H9 (cell line): Measurements from ENCODE around the gene UPB1. TPM values are rescaled to one million over a fixed set of nuclear protein-coding genes. Genes with fewer than 3 reads are reported as not detected.

Experiments
- DNase-seq: peaks from one replicate; pipeline ENCODE4 v3.0.0-alpha.2; 2017
- H2AFZ ChIP-seq: one replicate; pipeline ENCODE4 v1.6.1; 2013; ENCODE audit warnings: mild to moderate bottlenecking, low read length, control low read depth, moderate library complexity
- H2AK5ac ChIP-seq: 2 replicates; pipeline ENCODE4 v1.6.1; 2013; ENCODE audit warnings: low read length, control low read depth, mixed read lengths; ENCODE audit not compliant: insufficient read length
- H2BK120ac ChIP-seq: one replicate; pipeline ENCODE4 v1.6.1; 2013; ENCODE audit warnings: low read depth, mild to moderate bottlenecking, low read length, control low read depth, inconsistent platforms; ENCODE audit not compliant: poor library complexity, severe bottlenecking
- H2BK12ac ChIP-seq: 2 replicates; pipeline ENCODE4 v1.6.1; 2013; ENCODE audit warnings: low read length, control low read depth, mixed read lengths, low read depth; ENCODE audit not compliant: insufficient read length
- H2BK15ac ChIP-seq: 2 replicates; pipeline ENCODE4 v1.6.1; 2013; ENCODE audit warnings: low read depth, low read length, control low read depth
- H2BK20ac ChIP-seq: one replicate; pipeline ENCODE4 v1.6.1; 2013; ENCODE audit warnings: low read depth, mild to moderate bottlenecking, low read length, control low read depth, inconsistent platforms; ENCODE audit not compliant: poor library complexity, severe bottlenecking
- H2BK5ac ChIP-seq: 2 replicates; pipeline ENCODE4 v1.6.1; 2013; ENCODE audit warnings: low read length, control low read depth, mixed read lengths; ENCODE audit not compliant: insufficient read length
- H3K14ac ChIP-seq: 2 replicates; pipeline ENCODE4 v1.6.1; 2013; ENCODE audit warnings: low read length, control low read depth; ENCODE audit not compliant: insufficient read depth
- H3K18ac ChIP-seq: 2 replicates; pipeline ENCODE4 v1.6.1; 2013; ENCODE audit warnings: low read depth, mild to moderate bottlenecking, mixed read lengths, low read length, control low read depth; ENCODE audit not compliant: insufficient read length
- H3K23ac ChIP-seq: 2 replicates; pipeline ENCODE4 v1.6.1; 2013; ENCODE audit warnings: low read length, control low read depth, mixed read lengths, low read depth; ENCODE audit not compliant: insufficient read length
- H3K23me2 ChIP-seq: 2 replicates; pipeline ENCODE4 v1.6.1; 2013; ENCODE audit warnings: low read depth, mild to moderate bottlenecking, mixed read lengths, low read length, control low read depth; ENCODE audit not compliant: insufficient read length, poor library complexity, severe bottlenecking
- H3K27ac ChIP-seq: 2 replicates; pipeline ENCODE4 v1.5.1; 2013; ENCODE audit warnings: low read length, control low read depth, mixed read lengths, low read depth; ENCODE audit not compliant: insufficient read length
- H3K27me3 ChIP-seq: 2 replicates; pipeline ENCODE4 v1.6.1; 2013; ENCODE audit warnings: low read length, control low read depth, inconsistent platforms; ENCODE audit not compliant: insufficient read depth
- H3K4ac ChIP-seq: 2 replicates; pipeline ENCODE4 v1.6.1; 2013; ENCODE audit warnings: low read depth, mild to moderate bottlenecking, control low read depth, inconsistent platforms, low read length, moderate library complexity
- H3K4me1 ChIP-seq: 2 replicates; pipeline ENCODE4 v1.6.1; 2013; ENCODE audit warnings: low read length, control low read depth, inconsistent platforms; ENCODE audit not compliant: insufficient read depth
- H3K4me2 ChIP-seq: 2 replicates; pipeline ENCODE4 v1.6.1; 2013; ENCODE audit warnings: low read length, control low read depth, mixed read lengths; ENCODE audit not compliant: insufficient read length, insufficient read depth
- H3K56ac ChIP-seq: 2 replicates; pipeline ENCODE4 v1.6.1; 2013; ENCODE audit warnings: low read depth, mild to moderate bottlenecking, mixed read lengths, low read length, control low read depth; ENCODE audit not compliant: insufficient read length
- H3K79me1 ChIP-seq: 2 replicates; pipeline ENCODE4 v1.6.1; 2013; ENCODE audit warnings: low read depth, mild to moderate bottlenecking, moderate library complexity, low read length, control low read depth, inconsistent platforms; ENCODE audit not compliant: insufficient read depth, poor library complexity, severe bottlenecking
- H3K79me2 ChIP-seq: 2 replicates; pipeline ENCODE4 v1.6.1; 2013; ENCODE audit warnings: low read length, control low read depth, inconsistent platforms; ENCODE audit not compliant: insufficient read depth
- H3K9ac ChIP-seq: 2 replicates; pipeline ENCODE4 v1.6.1; 2013; ENCODE audit warnings: low read length, control low read depth, mixed read lengths; ENCODE audit not compliant: insufficient read length; ENCODE audit errors: extremely low read depth
- H3K9me3 ChIP-seq: one replicate; pipeline ENCODE4 v1.6.1; 2013; ENCODE audit warnings: low read depth, low read length, inconsistent platforms; ENCODE audit not compliant: control insufficient read depth
- H3T11ph ChIP-seq: one replicate; pipeline ENCODE4 v1.6.1; 2013; ENCODE audit warnings: mild to moderate bottlenecking, low read length, control low read depth, inconsistent platforms
- H4K20me1 ChIP-seq: one replicate; pipeline ENCODE4 v1.6.1; 2013; ENCODE audit not compliant: control insufficient read depth, insufficient read length, insufficient read depth
- H4K5ac ChIP-seq: 2 replicates; pipeline ENCODE4 v1.6.1; 2013; ENCODE audit warnings: low read depth, mild to moderate bottlenecking, mixed read lengths, low read length, control low read depth; ENCODE audit not compliant: insufficient read length
- H4K8ac ChIP-seq: replicated peaks from 2 replicates; pipeline ENCODE4 v1.6.1; 2013; ENCODE audit warnings: low read length, control low read depth, mixed read lengths, low read depth; ENCODE audit not compliant: insufficient read length
- H4K91ac ChIP-seq: 2 replicates; pipeline ENCODE4 v1.6.1; 2013; ENCODE audit warnings: low read depth, mild to moderate bottlenecking, moderate library complexity, mixed read lengths, low read length, control low read depth; ENCODE audit not compliant: insufficient read length
- H3K27ac Mint-ChIP-seq, 3 experiments: 2 replicates in 2 of 3; 3 replicates in 1 of 3; pipeline ENCODE4 v1.8.0; 2020 to 2021; ENCODE audit warnings: mixed read lengths in 3 of 3, mild to moderate bottlenecking in 1 of 3, moderate library complexity in 1 of 3
- H3K27me3 Mint-ChIP-seq: 2 replicates; pipeline ENCODE4 v1.8.0; 2021; ENCODE audit warnings: low read depth, mild to moderate bottlenecking, moderate library complexity, mixed read lengths
- H3K36me3 Mint-ChIP-seq, 3 experiments: 2 replicates in 2 of 3; 3 replicates in 1 of 3; pipeline ENCODE4 v1.8.0; 2020 to 2021; ENCODE audit warnings: low read depth in 3 of 3, mixed read lengths in 3 of 3; ENCODE audit not compliant: insufficient read depth in 1 of 3
- H3K4me1 Mint-ChIP-seq, 2 experiments: 2 replicates each; pipeline ENCODE4 v1.8.0; 2020; ENCODE audit warnings: mixed read lengths in 2 of 2
- H3K4me3 Mint-ChIP-seq, 2 experiments: 2 replicates in 1 of 2; 3 replicates in 1 of 2; pipeline ENCODE4 v1.8.0; 2020 to 2021; ENCODE audit warnings: mild to moderate bottlenecking in 2 of 2, mixed read lengths in 2 of 2, moderate library complexity in 1 of 2
- H3K9me3 Mint-ChIP-seq, 2 experiments: 2 replicates in 1 of 2; 3 replicates in 1 of 2; pipeline ENCODE4 v1.8.0; 2020; ENCODE audit warnings: mild to moderate bottlenecking in 2 of 2, mixed read lengths in 2 of 2, moderate library complexity in 1 of 2
- CTCF ChIP-seq: fragments of 200-600 bp; sonication (generic); conservative IDR thresholded peaks from 3 replicates; pipeline ENCODE4 v1.8.0; 2021; ENCODE audit warnings: antibody characterized with exemption, mild to moderate bottlenecking
- WGBS: extraction: QIAGEN DNeasy Blood & Tissue Kit; methylation state at CpG from one replicate; pipeline ENCODE4 v1.1.7; 2013; ENCODE audit warnings: missing lambda C conversion rate, low lambda C conversion rate, mixed read lengths; ENCODE audit not compliant: insufficient read length; ENCODE audit errors: extremely low coverage; 5-methylcytosine and 5-hydroxymethylcytosine counted together
- total RNA-seq: library from RNA; stranded (reverse); gene quantifications from 2 replicates; pipeline ENCODE4 v1.2.1, GENCODE V29; 2021

UPB1 gene
- total RNA-seq, 1 experiment from 2014 or later, result not detected

DNA sequence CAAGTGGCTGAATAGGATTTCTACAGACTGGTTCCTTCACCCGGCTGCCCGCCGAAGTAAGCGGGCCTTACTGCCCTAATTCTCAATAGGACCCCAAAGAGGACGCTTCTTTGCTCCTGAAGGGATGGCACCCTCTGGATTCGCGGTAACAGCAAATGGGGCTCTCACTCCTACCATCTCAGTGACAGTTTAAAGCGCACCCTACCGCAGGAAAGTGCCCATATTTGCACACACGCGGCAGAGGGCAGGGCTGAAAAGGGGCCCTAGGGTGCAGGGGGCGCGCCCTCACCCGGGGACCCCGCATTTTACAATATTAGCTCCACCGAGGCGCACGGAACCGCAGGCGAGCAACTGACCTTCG is 985 bp upstream of the UPB1 start:
- Mint-ChIP-seq H3K27me3 (peaks cover 70% of the 10 kb centered on the region), H3K4me1 (peaks cover 2 to 6% of the 10 kb centered on the region in 2 experiments; a peak in 1 of 4 replicates), H3K27ac (no peak overlapping the region), H3K36me3 (0 out of 7 replicates have a peak, but pooled peaks cover 0 to 4% (median 0%) of the 10 kb centered on the region in 3 experiments), H3K4me3 (peak overlapping the region; percentile 49 to 71), H3K9me3 (peaks cover 0 to 6% of the 10 kb centered on the region in 2 experiments; a peak in 2 of 5 replicates)
- no peak overlapping the region for H4K8ac ChIP-seq
- no CpG with 5 or more reads among the region's 21 CpGs for WGBS
- H2BK12ac ChIP-seq, result no peak overlapping the region
- H3K23ac ChIP-seq, result no peak overlapping the region
- H3K27ac ChIP-seq, result no peak overlapping the region
- no peaks in the 10 kb centered on the region for H3K79me1 ChIP-seq
- no peak overlapping the region for H2BK20ac ChIP-seq
- no peak overlapping the region for H2AFZ ChIP-seq
- DNase-seq, result no peak
- H3K23me2 ChIP-seq, result peaks cover 7% of the 10 kb centered on the region
- no peak for TF ChIP-seq CTCF
- no peak overlapping the region for H2AK5ac ChIP-seq
- H3K18ac ChIP-seq, result no peak overlapping the region
- no peak overlapping the region for H3K4ac ChIP-seq
- H3K9ac ChIP-seq, result no peak overlapping the region
- H4K20me1 ChIP-seq, result no peaks in the 10 kb centered on the region
- H2BK15ac ChIP-seq, result no peak overlapping the region
- peak overlapping the region; percentile 59 for H3K4me2 ChIP-seq
- H2BK120ac ChIP-seq, result no peak overlapping the region
- peaks cover 27% of the 10 kb centered on the region; the same call in 1 of the 2 replicates for H3K27me3 ChIP-seq
- no peak overlapping the region for H4K91ac ChIP-seq
- H4K5ac ChIP-seq, result no peak overlapping the region
- H3K14ac ChIP-seq, result no peak overlapping the region
- no peaks in the 10 kb centered on the region for H3K4me1 ChIP-seq
- H3K79me2 ChIP-seq, result no peaks in the 10 kb centered on the region
- no peaks in the 10 kb centered on the region for H3K9me3 ChIP-seq
- H3T11ph ChIP-seq, result no peak overlapping the region
- H2BK5ac ChIP-seq, result no peak overlapping the region
- no peak overlapping the region for H3K56ac ChIP-seq
